Keratinocyte (primary cell): ENCODE results near the gene SNRPA1. TPM values are rescaled to one million over a fixed set of nuclear protein-coding genes. Genes with fewer than 3 reads are reported as not detected.

Experiments used
- DNase-seq: peaks from one replicate; pipeline ENCODE4 v3.0.0-alpha.2; 2011; ENCODE audit warnings: low read depth, missing footprints, low spot score
- FAIRE-seq: peaks from 2 replicates; lab custom pipeline; 2011; peaks lifted over from hg19 to GRCh38; lab: Jason Lieb, UNC
- H2AFZ ChIP-seq: 2 replicates; pipeline ENCODE4 v1.6.0; 2012; ENCODE audit warnings: low read length, control low read depth, inconsistent platforms; ENCODE audit not compliant: control insufficient read depth
- H3K27ac ChIP-seq: 2 replicates; pipeline ENCODE4 v1.5.1; 2011; ENCODE audit warnings: low read length; ENCODE audit not compliant: control insufficient read depth, insufficient read depth
- H3K27me3 ChIP-seq: 3 replicates; pipeline ENCODE4 v1.6.0; 2011; ENCODE audit warnings: low read length; ENCODE audit not compliant: control insufficient read depth, insufficient read depth; ENCODE audit errors: extremely low read depth
- H3K36me3 ChIP-seq, 2 experiments: 2 replicates in 1 of 2; 3 replicates in 1 of 2; pipeline ENCODE4 v1.5.1; 2011; ENCODE audit warnings: low read length in 2 of 2, mild to moderate bottlenecking in 1 of 2; ENCODE audit not compliant: control insufficient read depth in 2 of 2, insufficient read depth in 2 of 2; ENCODE audit errors: extremely low read depth in 1 of 2
- H3K4me1 ChIP-seq: 3 replicates; pipeline ENCODE4 v1.5.1; 2011; ENCODE audit warnings: low read length; ENCODE audit not compliant: control insufficient read depth, insufficient read depth; ENCODE audit errors: extremely low read depth
- H3K4me2 ChIP-seq: 3 replicates; pipeline ENCODE4 v1.6.0; 2011; ENCODE audit warnings: low read depth, low read length; ENCODE audit not compliant: control insufficient read depth, insufficient read depth; ENCODE audit errors: extremely low read depth
- H3K4me3 ChIP-seq, 3 experiments: fragments of 200-600 bp in 1 of 3; sonication (generic) in 1 of 3; 2 replicates in 2 of 3; 3 replicates in 1 of 3; pipeline ENCODE4 v1.5.1; 2011 to 2016; ENCODE audit warnings: low read length in 3 of 3, mild to moderate bottlenecking in 3 of 3, control low read depth in 2 of 3, inconsistent platforms in 1 of 3, low read depth in 1 of 3, mixed read lengths in 1 of 3, mixed run types in 1 of 3, moderate library complexity in 1 of 3; ENCODE audit not compliant: control insufficient read depth in 2 of 3, insufficient read depth in 2 of 3; ENCODE audit errors: extremely low read depth in 1 of 3
- H3K79me2 ChIP-seq: 2 replicates; pipeline ENCODE4 v1.6.0; 2012; ENCODE audit warnings: low read length; ENCODE audit not compliant: control insufficient read depth, insufficient read depth
- H3K9ac ChIP-seq: 3 replicates; pipeline ENCODE4 v1.6.0; 2011; ENCODE audit warnings: low read length; ENCODE audit not compliant: control insufficient read depth, insufficient read depth; ENCODE audit errors: extremely low read depth
- H3K9me1 ChIP-seq: 3 replicates; pipeline ENCODE4 v1.6.0; 2011; ENCODE audit warnings: low read length; ENCODE audit not compliant: control insufficient read depth, insufficient read depth; ENCODE audit errors: extremely low read depth
- H3K9me3 ChIP-seq: 2 replicates; pipeline ENCODE4 v1.5.1; 2012; ENCODE audit warnings: low read depth, low read length; ENCODE audit not compliant: control insufficient read depth
- H4K20me1 ChIP-seq: 3 replicates; pipeline ENCODE4 v1.6.0; 2011; ENCODE audit warnings: low read length; ENCODE audit not compliant: control insufficient read depth, insufficient read depth; ENCODE audit errors: extremely low read depth
- EZH2 ChIP-seq: IDR thresholded peaks from one replicate; pipeline ENCODE4 v1.6.1; 2012; ENCODE audit warnings: inconsistent platforms, mild to moderate bottlenecking, low read length, moderate library complexity
- dilution Hi-C: fragments of 300-500 bp; cut with MboI; formaldehyde crosslinking; loops from one replicate; pipeline ENCODE4 v1.7.0; 2020; ENCODE audit warnings: low sequenced_read_pairs; ENCODE audit not compliant: extremely low pct_ligation_motif_present
- polyA plus RNA-seq, 5 experiments: library from polyadenylated mRNA; depleted of rRNA in 3 of 5; stranded (reverse) in 3 of 5; stranded (forward) in 1 of 5; unstranded in 1 of 5; fragments of >200 nt; gene quantifications; 1 replicate in 1 of 5; 2 replicates in 3 of 5; 3 replicates in 1 of 5; pipeline versions ENCODE4 v1.2.1 to v1.2.3, GENCODE V29; 2011 to 2012; ENCODE audit warnings: missing spikeins in 2 of 5, low read depth in 1 of 5, low replicate concordance in 1 of 5
- TF ChIP-seq, protein P1 (sequence below), 3 experiments: IDR thresholded peaks in 1 of 3; conservative IDR thresholded peaks in 1 of 3; optimal IDR thresholded peaks in 1 of 3; 2 replicates in 2 of 3; 3 replicates in 1 of 3; pipeline versions ENCODE3 to v1.5.1; 2011; ENCODE audit warnings: low read length in 3 of 3, mild to moderate bottlenecking in 3 of 3, moderate library complexity in 2 of 3, control low read depth in 1 of 3, inconsistent platforms in 1 of 3; ENCODE audit not compliant: insufficient read depth in 2 of 3; ENCODE audit errors: extremely low read depth in 1 of 3

Gene SNRPA1
- polyA plus RNA-seq, 1 donor (not counting 4 experiments of a cell fraction or from before 2014, with no cell fraction given): 106 TPM

DNA sequence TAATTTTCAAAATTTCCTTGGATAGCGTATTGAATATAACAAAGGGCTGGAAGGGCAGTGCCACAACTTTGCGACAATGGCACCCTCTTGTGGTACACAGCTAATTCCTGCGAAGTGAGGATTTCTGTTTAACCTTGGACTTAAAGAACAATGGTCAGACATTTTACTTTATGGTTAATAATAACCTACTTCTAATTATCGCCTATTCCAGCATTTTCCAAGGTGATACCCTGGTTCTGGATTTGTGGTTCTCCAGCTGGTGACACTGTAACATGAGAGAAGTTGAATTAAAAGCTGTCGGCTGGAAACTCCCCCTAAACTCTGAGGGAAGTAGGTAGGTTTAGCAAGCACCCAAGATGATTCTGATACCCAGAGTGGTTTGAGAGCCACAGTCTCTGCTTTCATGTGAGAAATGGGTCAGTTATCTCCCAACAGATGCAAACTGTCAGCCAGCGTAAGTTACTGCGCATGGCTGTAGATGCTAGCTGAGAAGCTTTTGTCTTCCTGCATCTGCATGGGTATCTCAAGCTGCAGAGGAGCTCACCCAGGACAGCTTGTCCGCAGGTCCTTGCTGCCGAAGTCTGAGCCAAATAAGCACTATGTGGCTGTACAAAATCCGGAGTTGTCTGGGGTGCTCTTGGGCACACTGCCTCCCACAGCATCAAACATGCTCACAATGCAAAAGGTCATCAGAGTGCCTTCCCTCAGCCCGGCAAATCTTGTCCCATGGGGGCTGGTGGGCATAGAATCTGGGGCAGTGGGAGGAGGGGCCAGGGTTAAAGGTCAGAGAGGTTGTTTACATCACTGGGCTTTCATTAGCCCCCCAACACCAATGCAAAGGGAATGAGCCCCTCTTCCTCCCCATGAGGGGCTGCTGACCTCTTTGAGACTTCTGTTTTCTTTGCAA lies 36.6 kb downstream of the SNRPA1 start:
- dilution Hi-C loops: no loop called here
- TF ChIP-seq, protein P1, sequence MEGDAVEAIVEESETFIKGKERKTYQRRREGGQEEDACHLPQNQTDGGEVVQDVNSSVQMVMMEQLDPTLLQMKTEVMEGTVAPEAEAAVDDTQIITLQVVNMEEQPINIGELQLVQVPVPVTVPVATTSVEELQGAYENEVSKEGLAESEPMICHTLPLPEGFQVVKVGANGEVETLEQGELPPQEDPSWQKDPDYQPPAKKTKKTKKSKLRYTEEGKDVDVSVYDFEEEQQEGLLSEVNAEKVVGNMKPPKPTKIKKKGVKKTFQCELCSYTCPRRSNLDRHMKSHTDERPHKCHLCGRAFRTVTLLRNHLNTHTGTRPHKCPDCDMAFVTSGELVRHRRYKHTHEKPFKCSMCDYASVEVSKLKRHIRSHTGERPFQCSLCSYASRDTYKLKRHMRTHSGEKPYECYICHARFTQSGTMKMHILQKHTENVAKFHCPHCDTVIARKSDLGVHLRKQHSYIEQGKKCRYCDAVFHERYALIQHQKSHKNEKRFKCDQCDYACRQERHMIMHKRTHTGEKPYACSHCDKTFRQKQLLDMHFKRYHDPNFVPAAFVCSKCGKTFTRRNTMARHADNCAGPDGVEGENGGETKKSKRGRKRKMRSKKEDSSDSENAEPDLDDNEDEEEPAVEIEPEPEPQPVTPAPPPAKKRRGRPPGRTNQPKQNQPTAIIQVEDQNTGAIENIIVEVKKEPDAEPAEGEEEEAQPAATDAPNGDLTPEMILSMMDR (optimal IDR thresholded peaks at IDR 0.05 in 1 of 3, IDR thresholded peaks at IDR 0.05 in 1 of 3, conservative IDR thresholded peaks at IDR 0.05 in 1 of 3; ENCODE audit: extremely low read depth in 1 of 3, insufficient read depth in 2 of 3, low read length in 3 of 3): peak; percentile 65 to 90 (median 82)
- TF ChIP-seq EZH2: no peak
- no peak overlapping the region for H3K27ac ChIP-seq
- no peak overlapping the region for H3K9ac ChIP-seq
- no peaks in the 10 kb centered on the region for H3K27me3 ChIP-seq
- no peak overlapping the region for H3K4me2 ChIP-seq
- no peaks in the 10 kb centered on the region for H3K36me3 ChIP-seq
- H2AFZ ChIP-seq: no peak overlapping the region
- DNase-seq (no peak), FAIRE-seq (peak; percentile 29)
- no peak overlapping the region for H3K4me3 ChIP-seq
- no peaks in the 10 kb centered on the region for H3K79me2 ChIP-seq
- H4K20me1 ChIP-seq: no peaks in the 10 kb centered on the region
- no peaks in the 10 kb centered on the region for H3K9me3 ChIP-seq
- H3K9me1 ChIP-seq: no peaks in the 10 kb centered on the region
- no peaks in the 10 kb centered on the region for H3K4me1 ChIP-seq

DNA sequence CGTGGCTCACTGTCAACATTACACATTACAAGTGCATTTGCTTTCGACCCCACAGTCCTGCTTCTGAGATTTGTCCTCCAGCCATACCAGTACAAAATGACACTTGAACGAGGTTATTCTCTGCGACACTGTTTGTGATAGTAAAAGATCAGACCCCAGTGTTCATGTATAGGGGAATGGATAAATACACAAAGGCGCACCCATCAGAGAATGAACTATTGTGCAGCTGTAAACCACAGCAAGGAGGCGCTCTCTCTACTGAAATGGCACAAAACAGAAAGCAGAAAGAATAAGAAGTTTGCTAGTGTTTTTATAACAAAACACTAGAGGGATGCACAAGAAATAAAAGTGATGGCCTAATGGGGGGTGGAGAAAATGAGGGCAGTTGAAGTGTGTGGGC lies 38.3 kb downstream of the SNRPA1 start:
- DNase-seq (no peak), FAIRE-seq (no peak)
- dilution Hi-C loops: no loop called here
- H3K36me3 ChIP-seq: no peaks in the 10 kb centered on the region
- H3K27me3 ChIP-seq: no peaks in the 10 kb centered on the region
- no peaks in the 10 kb centered on the region for H3K9me1 ChIP-seq
- no peaks in the 10 kb centered on the region for H4K20me1 ChIP-seq
- H3K9me3 ChIP-seq: no peaks in the 10 kb centered on the region
- H3K4me1 ChIP-seq: no peaks in the 10 kb centered on the region
- H3K79me2 ChIP-seq: peaks cover under 1% of the 10 kb centered on the region
- no peak overlapping the region for H3K4me3 ChIP-seq
- TF ChIP-seq, protein P1 (optimal IDR thresholded peaks at IDR 0.05 in 1 of 3, IDR thresholded peaks at IDR 0.05 in 1 of 3, conservative IDR thresholded peaks at IDR 0.05 in 1 of 3; ENCODE audit: extremely low read depth in 1 of 3, insufficient read depth in 2 of 3, low read length in 3 of 3): peak; percentile 13 to 48 (median 14)
- no peak for TF ChIP-seq EZH2
- no peak overlapping the region for H3K4me2 ChIP-seq
- H3K9ac ChIP-seq: no peak overlapping the region
- H2AFZ ChIP-seq: no peak overlapping the region
- H3K27ac ChIP-seq: no peak overlapping the region
